ENCODE measurements around the gene CSNK1D. TPM values are rescaled to one million over a fixed set of nuclear protein-coding genes. Genes with fewer than 3 reads are reported as not detected.

The CSNK1D gene
- total RNA-seq, 2 donors from 2014 or later, result 140 to 142 TPM

- Mint-ChIP-seq H3K27ac (peak overlapping the region; percentile 44), H3K36me3 (ENCODE audit: low read depth) (peaks cover 97% of the 10 kb centered on the region), H3K27me3 (no peaks in the 10 kb centered on the region), H3K4me1 (peaks cover 18% of the 10 kb centered on the region), H3K9me3 (no peaks in the 10 kb centered on the region), H3K4me3 (no peak overlapping the region)
- ATAC-seq (replicated peaks), result no peak
Measured at GRCh38 chr17:82247856-82248671, 25.4 kb downstream of the CSNK1D start.

- Mint-ChIP-seq H3K27ac (peak overlapping the region; percentile 96), H3K4me3 (no peak overlapping the region), H3K9me3 (no peaks in the 10 kb centered on the region), H3K27me3 (no peaks in the 10 kb centered on the region), H3K4me1 (peaks cover 23% of the 10 kb centered on the region), H3K36me3 (ENCODE audit: low read depth) (peaks cover 97% of the 10 kb centered on the region)
- ATAC-seq (replicated peaks), result no peak
Measured at GRCh38 chr17:82247182-82247823, 26.2 kb downstream of the CSNK1D start.

- Mint-ChIP-seq H3K4me1 (peaks cover 25% of the 10 kb centered on the region), H3K9me3 (no peaks in the 10 kb centered on the region), H3K36me3 (ENCODE audit: low read depth) (peaks cover 97% of the 10 kb centered on the region), H3K27me3 (no peaks in the 10 kb centered on the region), H3K4me3 (peak overlapping the region; percentile 14), H3K27ac (peak overlapping the region; percentile 96)
- no peak for ATAC-seq (replicated peaks)
Measured at GRCh38 chr17:82246365-82247181, 26.9 kb downstream of the CSNK1D start.

GRCh38 chr17:82246040-82246364, 27.5 kb downstream of the CSNK1D start:
- Mint-ChIP-seq H3K4me3 (peak overlapping the region; percentile 14), H3K4me1 (peaks cover 28% of the 10 kb centered on the region), H3K36me3 (ENCODE audit: low read depth) (peaks cover 96% of the 10 kb centered on the region), H3K27me3 (no peaks in the 10 kb centered on the region), H3K9me3 (no peaks in the 10 kb centered on the region), H3K27ac (peak overlapping the region; percentile 96)
- ATAC-seq (replicated peaks), result no peak

GRCh38 chr17:82245134-82246039, 28.1 kb downstream of the CSNK1D start:
- ATAC-seq (replicated peaks), result no peak
- Mint-ChIP-seq H3K36me3 (ENCODE audit: low read depth) (peaks cover 96% of the 10 kb centered on the region), H3K9me3 (no peaks in the 10 kb centered on the region), H3K27ac (peak overlapping the region; percentile 96), H3K4me1 (peaks cover 33% of the 10 kb centered on the region), H3K27me3 (no peaks in the 10 kb centered on the region), H3K4me3 (no peak overlapping the region)

- H3K27me3 Mint-ChIP-seq, result no peaks in the 10 kb centered on the region
- peaks cover 34% of the 10 kb centered on the region for H3K4me1 Mint-ChIP-seq
- no peak for ATAC-seq (replicated peaks)
- peak overlapping the region; percentile 96 for H3K27ac Mint-ChIP-seq
- H3K4me3 Mint-ChIP-seq, result peak overlapping the region; percentile 43
- H3K9me3 Mint-ChIP-seq, result no peaks in the 10 kb centered on the region
- peaks cover 98% of the 10 kb centered on the region for H3K36me3 Mint-ChIP-seq (ENCODE audit: low read depth)
Measured at GRCh38 chr17:82244413-82245133, 28.9 kb downstream of the CSNK1D start.

- no peak for ATAC-seq (replicated peaks)
- H3K36me3 Mint-ChIP-seq (ENCODE audit: low read depth), result peaks cover 98% of the 10 kb centered on the region
- H3K27me3 Mint-ChIP-seq, result no peaks in the 10 kb centered on the region
- H3K27ac Mint-ChIP-seq, result peak overlapping the region; percentile 96
- H3K4me1 Mint-ChIP-seq, result peaks cover 34% of the 10 kb centered on the region
- peak overlapping the region; percentile 43 for H3K4me3 Mint-ChIP-seq
- no peaks in the 10 kb centered on the region for H3K9me3 Mint-ChIP-seq
Measured at GRCh38 chr17:82243648-82244412, 29.7 kb downstream of the CSNK1D start.

- H3K27ac Mint-ChIP-seq, result peak overlapping the region; percentile 96
- H3K4me3 Mint-ChIP-seq, result peak overlapping the region; percentile 65
- H3K9me3 Mint-ChIP-seq, result no peaks in the 10 kb centered on the region
- H3K36me3 Mint-ChIP-seq (ENCODE audit: low read depth), result peaks cover 98% of the 10 kb centered on the region
- ATAC-seq (replicated peaks), result no peak
- no peaks in the 10 kb centered on the region for H3K27me3 Mint-ChIP-seq
- peaks cover 35% of the 10 kb centered on the region for H3K4me1 Mint-ChIP-seq
Measured at GRCh38 chr17:82242977-82243647, 30.4 kb downstream of the CSNK1D start.

GRCh38 chr17:82242698-82242976, 30.9 kb downstream of the CSNK1D start:
- ATAC-seq (replicated peaks), result no peak
- Mint-ChIP-seq H3K27ac (peak overlapping the region; percentile 96), H3K27me3 (no peaks in the 10 kb centered on the region)

GRCh38 chr17:82241926-82242697, 31.4 kb downstream of the CSNK1D start:
- ATAC-seq (replicated peaks), result peak; percentile 0
- Mint-ChIP-seq H3K27me3 (no peaks in the 10 kb centered on the region), H3K36me3 (ENCODE audit: low read depth) (peaks cover 98% of the 10 kb centered on the region), H3K4me3 (peak overlapping the region; percentile 65), H3K4me1 (peaks cover 35% of the 10 kb centered on the region), H3K27ac (peak overlapping the region; percentile 96), H3K9me3 (no peaks in the 10 kb centered on the region)

More at GRCh38 chr17:82242698-82242976, 30.9 kb downstream of the CSNK1D start:
- H3K36me3 Mint-ChIP-seq (ENCODE audit: low read depth), result peaks cover 98% of the 10 kb centered on the region
- H3K4me1 Mint-ChIP-seq, result peaks cover 31% of the 10 kb centered on the region
- H3K4me3 Mint-ChIP-seq, result peak overlapping the region; percentile 65
- H3K9me3 Mint-ChIP-seq, result no peaks in the 10 kb centered on the region

GRCh38 chr17:82241183-82241925, 32.1 kb downstream of the CSNK1D start:
- peak overlapping the region; percentile 96 for H3K27ac Mint-ChIP-seq
- ATAC-seq (replicated peaks), result peak; percentile 59
- H3K36me3 Mint-ChIP-seq (ENCODE audit: low read depth), result peaks cover 95% of the 10 kb centered on the region
- no peaks in the 10 kb centered on the region for H3K9me3 Mint-ChIP-seq
- H3K4me3 Mint-ChIP-seq, result peak overlapping the region; percentile 65
- H3K27me3 Mint-ChIP-seq, result no peaks in the 10 kb centered on the region
- peaks cover 35% of the 10 kb centered on the region for H3K4me1 Mint-ChIP-seq
